Upper lobe of right lung (tissue), 1 donor: ENCODE data around the gene IL21R. TPM values are rescaled to one million over a fixed set of nuclear protein-coding genes. Genes with fewer than 3 reads are reported as not detected.
A peak's percentile ranks its signal among the peaks of the same experiment; 100 is the strongest.

Source experiments
- ATAC-seq: fragments of 200-7000 bp; cut with Tn5 transposase; one replicate; pipeline ENCODE4 v1.9.1; 2020; ENCODE audit warnings: mild to moderate bottlenecking, moderate library complexity
- DNase-seq: peaks from one replicate; pipeline ENCODE4 v3.0.0-alpha.2; 2020
- H3K27ac ChIP-seq: fragments of 200-600 bp; one replicate; pipeline ENCODE4 v1.8.0; 2022
- H3K27me3 ChIP-seq: fragments of 200-600 bp; one replicate; pipeline ENCODE4 v1.8.0; 2022; ENCODE audit warnings: mild to moderate bottlenecking
- H3K36me3 ChIP-seq: fragments of 200-600 bp; one replicate; pipeline ENCODE4 v1.8.0; 2022
- H3K4me1 ChIP-seq: fragments of 200-600 bp; one replicate; pipeline ENCODE4 v1.8.0; 2022
- H3K4me3 ChIP-seq: fragments of 200-600 bp; one replicate; pipeline ENCODE4 v1.8.0; 2022; ENCODE audit warnings: mild to moderate bottlenecking
- H3K9me3 ChIP-seq: fragments of 200-600 bp; one replicate; pipeline ENCODE4 v1.8.0; 2022
- CTCF ChIP-seq: fragments of 200-600 bp; IDR thresholded peaks from one replicate; pipeline ENCODE4 v1.8.0; 2022; ENCODE audit warnings: antibody characterized with exemption
- intact Hi-C: fragments of 100-400 bp; cut with DNase I; formaldehyde crosslinking; loops from one replicate; pipeline ENCODE4 v1.11.0; 2022
- total RNA-seq: library from RNA; stranded (reverse); fragmentation: NEBNext Ultra II Directional; extraction: Animal tissue kit (Norgen Biotek cat#: 25700); gene quantifications from one replicate; pipeline ENCODE4 v1.2.1, GENCODE V29; 2021
- donor health status: DM: no; HTN: yes; CAD: no; lungs with severe emphysema.

IL21R gene
- total RNA-seq, 1 donor from 2014 or later, result 3.9 TPM

GRCh38 chr16:27398894-27399853, 2.8 kb upstream of the IL21R start:
- DNase-seq, result no peak
- H3K9me3 ChIP-seq, result no peaks in the 10 kb centered on the region
- no peak overlapping the region for H3K27ac ChIP-seq
- no peaks in the 10 kb centered on the region for H3K36me3 ChIP-seq
- H3K27me3 ChIP-seq, result no peaks in the 10 kb centered on the region
- peak; percentile 27 for ATAC-seq
- H3K4me3 ChIP-seq, result no peak overlapping the region
- TF ChIP-seq CTCF, result no peak
- intact Hi-C loops, result no loop called here
- peaks cover 17% of the 10 kb centered on the region for H3K4me1 ChIP-seq

GRCh38 chr16:27399969-27400368, 2.0 kb upstream of the IL21R start:
- TF ChIP-seq CTCF, result no peak
- ATAC-seq, result no peak
- intact Hi-C loops, result no loop called here
- DNase-seq, result no peak
- Histone ChIP-seq H3K27me3 (no peaks in the 10 kb centered on the region), H3K4me3 (no peak overlapping the region), H3K9me3 (no peaks in the 10 kb centered on the region), H3K36me3 (no peaks in the 10 kb centered on the region), H3K4me1 (peaks cover 17% of the 10 kb centered on the region), H3K27ac (no peak overlapping the region)

- DNase-seq (no peak), ATAC-seq (no peak)
- no peaks in the 10 kb centered on the region for H3K9me3 ChIP-seq
- H3K36me3 ChIP-seq, result no peaks in the 10 kb centered on the region
- no peak overlapping the region for H3K4me3 ChIP-seq
- TF ChIP-seq CTCF, result no peak
- H3K4me1 ChIP-seq, result peaks cover 17% of the 10 kb centered on the region
- intact Hi-C loops, result no loop called here
- H3K27me3 ChIP-seq, result no peaks in the 10 kb centered on the region
- peak overlapping the region; percentile 11 for H3K27ac ChIP-seq
Observed at GRCh38 chr16:27400751-27401620, 988 bp upstream of the IL21R start.

GRCh38 chr16:27402569-27402963, 592 bp downstream of the IL21R start:
- H3K9me3 ChIP-seq, result no peaks in the 10 kb centered on the region
- H3K36me3 ChIP-seq, result no peaks in the 10 kb centered on the region
- DNase-seq (no peak), ATAC-seq (no peak)
- no peak for TF ChIP-seq CTCF
- no peaks in the 10 kb centered on the region for H3K27me3 ChIP-seq
- H3K4me1 ChIP-seq, result peaks cover 17% of the 10 kb centered on the region
- H3K27ac ChIP-seq, result no peak overlapping the region
- intact Hi-C loops, result no loop called here
- peak overlapping the region; percentile 31 for H3K4me3 ChIP-seq

GRCh38 chr16:27402964-27403600, 1.1 kb downstream of the IL21R start:
- no peak for TF ChIP-seq CTCF
- Histone ChIP-seq H3K36me3 (no peaks in the 10 kb centered on the region), H3K4me3 (peak overlapping the region; percentile 31), H3K4me1 (peaks cover 17% of the 10 kb centered on the region), H3K27ac (no peak overlapping the region), H3K9me3 (no peaks in the 10 kb centered on the region), H3K27me3 (no peaks in the 10 kb centered on the region)
- intact Hi-C loops, result no loop called here
- ATAC-seq (no peak), DNase-seq (no peak)
